Right lung (tissue), 5 donors: ENCODE data around the gene NT5E. TPM values are rescaled to one million over a fixed set of nuclear protein-coding genes. Genes with fewer than 3 reads are reported as not detected.
A peak's percentile ranks its signal among the peaks of the same experiment; 100 is the strongest.
"Not testable (repeated sequence)": the region's sequence is repeated elsewhere in the genome, so short reads cannot be mapped to it uniquely, and the experiment has no call there.

Source experiments
- DNase-seq, 2 donors: peaks; one replicate each; pipeline ENCODE4 v3.0.0-alpha.2; 2013
- polyA plus RNA-seq, 5 donors: library from polyadenylated mRNA; unstranded; fragments of 120-200 nt; gene quantifications; one replicate each; pipeline versions ENCODE4 v1.2.1 to v1.2.3, GENCODE V29; 2013; ENCODE audit warnings: inconsistent platforms in 1 of 5, low replicate concordance in 1 of 5; ENCODE audit not compliant: insufficient read length in 5 of 5, insufficient read depth in 1 of 5

Gene NT5E
- polyA plus RNA-seq, 5 donors = 13.2 to 16.7 (median 13.4) TPM

GRCh38 chr6:85490516-85491248, 40.8 kb downstream of the NT5E start:
- no peak for DNase-seq

DNA sequence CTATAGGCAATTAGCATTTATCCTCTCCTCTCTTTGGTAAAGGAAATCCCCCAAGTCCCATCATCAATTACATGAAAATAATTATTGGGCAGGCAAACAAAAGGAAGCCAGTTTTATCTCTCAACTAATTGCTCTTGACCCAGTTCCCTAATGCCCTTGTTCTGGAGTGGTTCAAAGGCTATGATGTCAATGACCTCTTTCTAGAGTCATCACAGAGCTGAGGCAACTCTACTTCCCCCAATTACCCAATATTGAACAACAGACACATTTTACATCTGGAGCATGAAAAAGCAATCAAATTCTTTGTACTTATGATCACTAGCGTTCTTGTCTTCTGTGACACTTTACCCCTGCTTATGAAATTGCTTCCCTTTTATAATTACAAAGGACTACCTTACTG, 43.5 kb downstream of the NT5E start:
- DNase-seq = no peak

DNA sequence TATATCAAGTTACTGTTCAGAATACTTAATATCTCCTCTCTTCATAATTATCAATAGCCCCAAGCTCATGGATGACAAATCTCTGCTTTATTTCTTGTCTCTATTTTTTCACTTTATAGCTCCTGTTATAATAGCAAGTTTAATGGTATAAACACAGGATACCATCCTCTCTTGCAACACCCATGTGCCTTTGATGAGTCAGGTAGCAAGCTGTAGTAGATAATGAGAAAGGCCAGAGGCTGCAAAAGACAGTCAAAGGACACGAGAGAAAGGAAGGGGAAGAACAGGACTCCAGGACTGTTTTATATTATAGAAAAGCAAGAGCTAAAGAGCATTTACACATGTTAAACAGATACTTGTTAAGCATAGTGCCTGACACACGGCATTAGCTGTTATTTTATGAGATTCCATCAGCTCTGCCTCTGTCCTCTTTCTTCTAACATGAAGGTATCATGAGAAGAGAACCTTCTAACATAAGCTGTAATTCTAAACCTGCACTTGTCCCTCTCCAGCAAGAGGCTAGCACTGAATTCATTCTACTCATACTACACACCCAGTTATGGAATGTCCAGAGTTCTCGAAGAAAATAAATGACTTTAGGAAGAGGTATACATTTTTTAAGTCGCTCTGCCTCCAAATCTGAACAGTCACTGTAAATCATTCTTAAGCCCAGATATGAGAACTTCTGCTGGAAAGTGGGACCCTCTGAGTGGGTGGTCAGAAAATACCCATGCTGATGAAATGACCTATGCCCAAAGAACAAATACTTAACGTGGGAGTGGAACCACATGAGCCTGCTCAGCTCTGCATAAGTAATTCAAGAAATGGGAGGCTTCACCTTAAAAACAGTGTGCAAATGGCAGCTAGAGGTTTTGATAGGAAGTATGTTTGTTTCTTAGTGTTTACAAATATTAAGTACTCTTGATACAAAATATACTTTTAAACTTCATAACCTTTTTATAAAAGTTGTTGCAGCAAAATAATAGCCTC, 45.0 kb downstream of the NT5E start:
- peak in 1 of 2 donors; percentile 16 for DNase-seq

DNA sequence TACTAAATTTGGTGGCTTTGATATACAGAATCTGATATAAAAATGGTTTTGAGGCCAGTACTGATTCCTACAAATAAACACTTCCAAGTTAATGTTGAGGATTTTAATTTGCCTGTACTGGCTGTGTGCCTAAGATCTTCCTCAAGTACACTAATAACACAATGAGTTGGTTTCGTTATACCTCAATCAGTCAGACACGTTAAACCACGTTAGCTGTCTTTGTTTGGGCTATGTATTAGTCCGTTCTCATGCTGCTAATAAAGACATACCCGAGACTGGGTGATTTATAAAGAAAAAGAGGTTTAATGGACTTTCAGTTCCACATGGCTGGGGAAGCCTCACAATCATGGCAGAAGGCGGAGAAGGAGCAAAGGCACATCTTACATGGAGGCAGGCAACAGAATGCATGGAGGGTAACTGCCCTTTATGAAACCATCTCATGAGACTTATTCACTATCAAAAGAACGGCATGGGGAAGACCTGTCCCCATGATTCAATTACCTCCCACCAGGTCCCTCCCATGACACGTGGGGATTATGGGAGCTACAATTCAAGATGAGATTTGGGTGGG, 46.2 kb downstream of the NT5E start:
- DNase-seq = no peak

DNA sequence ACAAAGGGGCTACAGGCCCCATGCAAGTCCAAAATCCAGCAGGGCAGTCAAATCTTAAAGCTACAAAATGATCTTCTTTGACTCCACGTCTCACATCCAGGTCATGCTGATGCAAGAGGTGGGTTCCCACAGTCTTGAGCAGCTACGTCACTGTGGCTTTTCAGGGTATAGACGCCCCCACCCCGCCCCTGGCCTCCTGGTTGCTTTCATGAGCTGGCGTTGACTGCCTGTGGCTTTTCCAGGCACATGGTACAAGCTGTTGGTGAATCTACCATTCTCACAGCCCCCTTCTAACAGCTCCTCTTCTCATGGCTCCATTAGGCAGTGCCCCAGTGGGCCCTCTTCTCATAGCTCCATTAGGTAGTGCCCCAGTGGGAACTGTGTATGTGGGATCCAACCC, 47.0 kb downstream of the NT5E start:
- no peak for DNase-seq

- peak; percentile 24 to 37 for DNase-seq
These were observed 48.8 kb downstream of the NT5E start for GRCh38 chr6:85498596-85499258.

DNA sequence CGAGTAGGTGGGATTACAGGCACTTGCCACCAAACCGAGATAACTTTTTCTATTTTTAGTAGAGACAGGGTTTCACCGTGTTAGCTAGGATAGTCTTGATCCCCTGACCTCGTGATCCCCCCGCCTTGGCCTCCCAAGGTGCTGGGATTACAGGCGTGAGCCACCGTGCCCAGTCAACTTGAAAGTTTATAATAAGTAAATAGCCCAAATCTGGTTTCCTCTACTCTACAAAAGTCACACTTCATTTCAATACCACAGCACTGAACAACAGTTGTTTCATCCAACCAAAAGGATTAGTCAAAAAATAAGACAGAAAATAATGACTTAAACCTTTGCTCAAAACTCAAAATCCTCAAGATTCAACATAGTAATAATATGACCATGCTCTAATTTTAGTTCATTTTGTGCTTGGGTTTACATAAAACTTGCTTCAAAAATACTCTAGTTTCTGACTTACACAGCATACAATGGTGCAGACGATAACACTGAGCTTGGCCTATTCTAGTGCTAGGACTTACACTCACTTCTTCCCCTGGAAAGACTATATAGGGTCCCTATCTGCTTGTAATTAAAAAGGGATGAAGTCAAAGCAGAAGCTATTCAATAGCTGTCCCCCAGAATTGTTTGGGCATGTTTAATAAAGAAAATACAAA, 56.7 kb downstream of the NT5E start:
- no peak for DNase-seq

DNA sequence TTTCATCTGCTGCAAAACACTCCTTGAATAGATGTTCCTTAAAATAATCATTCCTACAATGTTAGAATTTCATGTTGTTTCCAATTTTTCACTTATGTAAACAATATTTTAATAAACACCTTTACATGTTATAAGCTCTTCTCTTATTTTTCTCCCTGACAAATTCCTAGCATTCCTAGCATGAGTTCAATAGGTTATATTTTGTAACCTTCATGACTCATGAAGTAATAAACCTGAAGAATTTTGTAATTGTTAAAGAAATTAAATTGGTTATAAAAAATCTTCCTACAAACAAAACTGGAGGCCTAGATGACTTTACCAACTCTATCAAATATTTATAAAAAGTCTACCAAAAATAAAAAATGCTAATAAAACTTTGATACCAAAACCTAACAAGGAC, 66.3 kb downstream of the NT5E start:
- no peak for DNase-seq

DNA sequence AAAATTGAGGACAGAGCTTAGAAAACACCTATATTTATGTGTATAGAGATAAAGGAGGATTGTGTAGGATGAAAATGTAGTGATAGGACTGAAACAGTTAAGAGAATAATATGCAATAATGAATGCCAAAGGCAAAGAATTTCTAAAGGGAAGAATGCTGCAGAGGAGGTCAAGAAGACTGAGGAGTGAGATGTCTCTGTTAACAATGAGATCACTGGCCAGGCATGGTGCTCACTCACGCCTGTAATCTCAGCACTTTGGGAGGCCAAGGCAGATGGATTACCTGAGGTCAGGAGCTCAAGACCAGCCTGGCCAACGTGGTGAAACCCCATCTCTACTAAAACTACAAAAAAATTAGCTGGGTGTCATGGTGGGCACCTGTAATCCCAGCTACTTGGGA, 74.4 kb downstream of the NT5E start:
- not testable (repeated sequence) for DNase-seq

DNA sequence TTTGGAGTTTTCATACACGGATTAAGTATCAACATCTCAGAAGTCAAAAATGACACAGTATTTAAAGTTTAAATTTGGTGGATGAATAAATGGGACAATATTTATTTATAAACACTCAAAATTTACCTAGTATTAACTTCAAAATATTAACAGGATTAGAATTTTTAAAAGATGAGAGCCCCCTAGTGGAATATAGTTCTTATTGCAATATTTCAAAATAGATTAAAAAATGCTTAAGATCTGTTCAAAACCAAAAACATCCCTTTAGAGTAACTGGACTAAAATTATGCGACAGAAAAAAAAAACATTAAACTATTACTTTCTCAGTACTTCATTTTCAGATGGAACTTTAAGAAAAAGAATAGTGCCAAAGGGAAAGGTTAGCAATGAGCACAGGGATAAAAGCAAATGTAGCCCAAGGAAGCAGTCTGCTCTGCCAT, 87.2 kb downstream of the NT5E start:
- no peak for DNase-seq

DNA sequence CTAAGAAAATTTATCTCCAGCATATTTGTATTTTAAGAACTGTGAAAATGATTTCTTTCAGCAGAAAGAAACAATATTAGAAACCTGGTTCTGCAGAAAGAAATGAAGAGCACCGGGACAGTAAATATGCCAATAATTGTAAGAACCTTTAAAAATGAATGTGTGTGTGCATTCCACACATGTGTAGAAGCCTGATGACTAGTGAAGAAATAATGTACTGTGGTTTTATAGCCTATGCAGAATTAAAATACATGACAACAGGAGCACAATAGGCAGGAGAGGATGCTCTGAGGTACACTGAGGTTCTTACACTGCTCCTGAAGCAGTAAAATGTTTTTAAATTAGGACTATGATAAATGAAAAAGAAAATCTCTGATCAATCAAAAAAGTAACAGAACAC, 94.9 kb downstream of the NT5E start:
- no peak for DNase-seq

Other genes with a start within 250 kb of the NT5E start
- 100 to 1,000 TPM in 4 of 5 donors, 10 to 100 TPM in 1; 95.7 to 153 (median 132) TPM for gene SNX14, start 143.8 kb downstream of the NT5E start, polyA plus RNA-seq
- gene SYNCRIP, start 192.8 kb downstream of the NT5E start, polyA plus RNA-seq = 100 to 1,000 TPM; 127 to 199 (median 164) TPM